ENCODE measurements around the gene CBX7.

CBX7 gene

GRCh38 chr22:39146256-39147101 lies 6.0 kb downstream of the CBX7 start:
- no peak for DNase-seq

GRCh38 chr22:39144101-39144767 lies 8.2 kb downstream of the CBX7 start:
- DNase-seq = no peak

- no peak for DNase-seq
These were observed 10.3 kb downstream of the CBX7 start for GRCh38 chr22:39142088-39142680.

- no peak for DNase-seq
These were observed 12.5 kb downstream of the CBX7 start for GRCh38 chr22:39139933-39140332.

GRCh38 chr22:39138357-39138997 lies 14.0 kb downstream of the CBX7 start:
- no peak for DNase-seq

GRCh38 chr22:39136317-39136716 lies 16.2 kb downstream of the CBX7 start:
- DNase-seq = no peak

- DNase-seq = no peak
These were observed 17.2 kb downstream of the CBX7 start for GRCh38 chr22:39135092-39135896.

GRCh38 chr22:39134366-39135091 lies 18.0 kb downstream of the CBX7 start:
- no peak for DNase-seq

- no peak for DNase-seq
These were observed 18.6 kb downstream of the CBX7 start for GRCh38 chr22:39133871-39134270.

- no peak for DNase-seq
These were observed 19.5 kb downstream of the CBX7 start for GRCh38 chr22:39132871-39133524.

- DNase-seq = no peak
These were observed 20.2 kb downstream of the CBX7 start for GRCh38 chr22:39132281-39132680.

GRCh38 chr22:39130892-39131855 lies 21.3 kb downstream of the CBX7 start:
- no peak for DNase-seq

GRCh38 chr22:39130152-39130704 lies 22.3 kb downstream of the CBX7 start:
- no peak for DNase-seq

GRCh38 chr22:39129746-39130145 lies 22.7 kb downstream of the CBX7 start:
- DNase-seq = no peak

- no peak for DNase-seq
These were observed 23.4 kb downstream of the CBX7 start for GRCh38 chr22:39129081-39129480.

- no peak for DNase-seq
These were observed 24.0 kb downstream of the CBX7 start for GRCh38 chr22:39128508-39128907.

- no peak for DNase-seq
These were observed 26.9 kb downstream of the CBX7 start for GRCh38 chr22:39125622-39126021.

GRCh38 chr22:39123751-39124581 lies 28.5 kb downstream of the CBX7 start:
- DNase-seq = no peak
